Jurkat, Clone E6-1 (cell line): ENCODE data around the gene LAMB4.

Source experiments
- DNase-seq: peaks from one replicate; pipeline ENCODE4 v3.0.0-alpha.2; 2011; ENCODE audit warnings: low read depth, low spot score
- H3K4me3 ChIP-seq: 2 replicates; pipeline ENCODE4 v1.5.1; 2011; ENCODE audit warnings: mild to moderate bottlenecking, low read length, control low read depth, moderate library complexity

The LAMB4 gene

DNA sequence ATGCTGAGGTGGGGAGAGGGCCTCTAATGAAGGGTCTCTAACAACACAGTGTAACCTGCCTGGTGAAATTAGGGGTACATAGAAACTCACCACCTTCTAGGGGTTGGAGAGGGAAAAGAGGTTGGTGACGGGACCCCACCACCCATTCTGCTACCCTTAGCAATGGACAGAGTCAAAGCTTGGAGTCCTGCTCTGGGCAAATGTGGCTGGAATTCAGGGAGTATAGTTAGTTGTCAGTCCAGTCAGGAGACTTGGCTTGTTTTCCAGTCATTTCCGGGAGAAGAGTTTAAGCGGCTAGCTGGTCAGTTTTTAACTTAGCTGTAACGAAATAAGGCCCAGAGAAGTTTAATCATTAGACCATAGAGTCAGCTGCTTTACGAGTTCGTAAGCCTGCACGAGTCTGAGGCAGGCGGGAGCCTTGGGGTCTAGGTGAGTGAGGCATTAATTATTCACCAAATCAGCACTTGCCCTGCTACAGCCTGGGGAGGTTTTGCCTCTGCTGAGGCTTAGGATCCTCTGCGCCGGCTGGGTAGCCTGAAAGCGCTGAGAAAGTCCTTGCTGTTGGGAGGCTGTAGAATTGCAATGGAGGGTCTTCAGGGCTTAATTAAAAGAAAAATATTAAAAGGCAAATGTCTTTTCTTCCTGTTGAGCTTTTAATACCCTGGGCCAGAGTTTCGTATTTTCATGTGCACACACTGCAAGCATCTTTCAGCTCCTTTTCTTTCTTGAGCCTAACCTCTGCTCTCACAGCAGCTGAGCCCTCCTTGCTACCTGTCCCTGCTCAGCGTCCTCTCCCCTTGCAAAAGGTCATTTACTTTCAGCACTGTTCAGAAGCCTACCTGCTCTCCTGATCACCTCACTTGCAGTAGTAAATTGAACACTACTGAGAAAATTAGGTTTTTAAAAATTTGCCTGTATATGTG, 125.7 kb downstream of the LAMB4 start:
- H3K4me3 ChIP-seq: no peak overlapping the region
- no peak for DNase-seq

DNA sequence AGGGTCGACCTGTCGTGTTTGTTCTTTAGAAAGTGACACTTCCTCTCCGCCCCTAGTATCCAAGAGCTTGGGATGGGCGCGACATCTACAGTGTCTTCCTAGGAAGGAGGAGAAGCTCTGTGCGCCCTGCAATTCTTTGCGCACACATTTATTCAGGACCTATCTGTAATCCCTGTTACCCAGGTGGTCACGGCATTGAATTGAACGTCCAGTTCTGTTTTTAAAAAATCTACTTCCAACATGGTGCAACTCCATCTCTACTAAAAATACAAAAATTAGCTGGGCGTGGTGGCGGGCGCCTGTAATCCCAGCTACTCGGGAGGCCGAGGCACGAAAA, 126.6 kb downstream of the LAMB4 start:
- peak overlapping the region; percentile 61 for H3K4me3 ChIP-seq
- DNase-seq: no peak

DNA sequence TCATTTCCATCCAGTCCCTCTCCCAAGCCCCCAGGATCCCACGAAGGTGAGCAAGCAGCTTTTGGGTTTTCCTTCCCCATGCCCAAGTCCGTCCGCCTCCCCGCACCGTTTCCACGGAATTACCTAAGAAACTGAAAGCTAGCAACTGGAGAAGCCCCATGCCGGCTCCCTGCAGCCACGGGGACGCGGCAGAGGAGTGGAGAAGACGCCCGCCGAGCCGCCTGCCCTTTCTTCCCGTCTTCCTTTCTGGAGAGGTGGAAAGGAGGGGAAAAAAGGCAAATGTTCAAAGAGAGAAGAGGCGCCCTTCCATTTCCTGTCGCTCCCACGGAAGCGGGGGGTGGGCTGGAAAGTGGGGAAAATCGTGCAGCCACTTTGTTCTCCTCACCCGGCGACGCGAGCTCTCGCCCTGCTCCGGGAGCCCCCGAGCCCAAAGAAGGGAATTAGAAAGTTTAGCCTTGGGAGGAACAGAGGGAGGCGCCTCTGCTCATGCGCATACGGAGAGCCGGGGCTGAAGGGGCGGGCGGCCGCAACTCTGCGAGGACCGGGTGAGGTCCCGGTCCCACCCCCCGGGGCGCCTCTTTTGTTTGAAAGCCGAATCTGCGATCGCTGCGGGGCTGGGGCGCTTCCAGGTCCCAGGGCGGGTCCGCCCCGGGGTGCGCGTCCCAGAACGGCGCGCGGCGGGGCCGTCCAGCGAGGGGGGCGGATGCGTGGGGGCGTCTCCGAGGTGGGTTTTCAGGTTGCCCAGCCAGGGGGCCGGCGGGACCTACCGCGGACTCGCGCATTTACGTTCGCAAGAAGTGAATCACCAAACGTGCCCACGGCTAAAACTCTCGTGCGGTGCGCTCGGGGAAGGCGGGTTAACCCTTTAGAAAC, 127.2 kb downstream of the LAMB4 start, which contains the start of gene LAMB1:
Gene LAMB1 (minus strand): TSS at position 436 of the 873 bp plus-strand sequence. CDS start 276 bp downstream, at position 160.
- DNase-seq: peak; percentile 12
- peak within 1 kb of the TSS; percentile 61 for H3K4me3 ChIP-seq

DNA sequence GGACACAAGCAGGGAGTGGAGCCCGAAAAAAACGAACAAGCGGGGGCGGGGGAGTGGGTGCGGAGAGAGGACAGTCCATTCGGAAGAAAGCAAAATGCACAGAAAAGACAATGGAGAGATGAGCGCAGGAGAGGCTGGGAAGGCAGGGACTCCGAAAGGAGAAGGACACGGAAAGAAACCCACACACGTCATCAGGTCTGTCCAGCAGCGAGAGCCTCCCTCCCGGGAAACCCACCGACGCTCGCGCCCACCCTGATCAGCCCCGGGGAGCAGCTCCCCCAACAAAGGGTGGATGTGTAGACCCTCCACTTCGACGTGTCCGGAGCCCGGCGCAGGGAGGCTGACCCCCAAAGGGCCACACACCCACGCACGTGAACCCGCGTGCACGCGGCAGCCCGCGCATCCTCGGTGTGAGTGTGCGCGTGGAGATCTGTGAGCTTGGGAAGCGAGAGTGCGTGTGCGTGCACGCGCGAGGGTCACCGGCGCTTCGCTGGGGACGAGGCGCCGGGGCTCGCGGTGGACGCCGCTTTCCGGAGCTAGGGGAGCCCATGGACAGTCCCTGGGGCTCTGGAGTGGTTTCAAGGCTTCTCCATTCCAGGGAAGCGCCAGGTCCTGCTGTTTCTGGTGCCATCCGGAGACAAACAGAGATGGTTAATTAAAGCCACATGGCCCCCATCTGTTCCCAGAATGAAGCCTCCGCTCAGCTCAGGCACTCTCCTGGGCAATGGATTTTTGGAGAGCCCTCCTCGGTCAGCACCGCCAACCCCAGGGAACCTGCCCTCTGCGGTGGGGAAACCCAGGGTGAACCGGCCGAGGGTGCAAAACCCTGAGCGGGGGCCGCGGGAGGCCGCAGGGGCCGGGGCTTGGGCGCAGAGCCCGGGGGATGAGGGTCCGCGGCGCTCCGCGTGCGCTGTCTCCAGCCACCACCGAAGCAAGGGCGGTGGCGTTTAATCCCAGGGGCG, 128.1 kb downstream of the LAMB4 start:
- no peak for DNase-seq
- peak overlapping the region; percentile 61 for H3K4me3 ChIP-seq

DNA sequence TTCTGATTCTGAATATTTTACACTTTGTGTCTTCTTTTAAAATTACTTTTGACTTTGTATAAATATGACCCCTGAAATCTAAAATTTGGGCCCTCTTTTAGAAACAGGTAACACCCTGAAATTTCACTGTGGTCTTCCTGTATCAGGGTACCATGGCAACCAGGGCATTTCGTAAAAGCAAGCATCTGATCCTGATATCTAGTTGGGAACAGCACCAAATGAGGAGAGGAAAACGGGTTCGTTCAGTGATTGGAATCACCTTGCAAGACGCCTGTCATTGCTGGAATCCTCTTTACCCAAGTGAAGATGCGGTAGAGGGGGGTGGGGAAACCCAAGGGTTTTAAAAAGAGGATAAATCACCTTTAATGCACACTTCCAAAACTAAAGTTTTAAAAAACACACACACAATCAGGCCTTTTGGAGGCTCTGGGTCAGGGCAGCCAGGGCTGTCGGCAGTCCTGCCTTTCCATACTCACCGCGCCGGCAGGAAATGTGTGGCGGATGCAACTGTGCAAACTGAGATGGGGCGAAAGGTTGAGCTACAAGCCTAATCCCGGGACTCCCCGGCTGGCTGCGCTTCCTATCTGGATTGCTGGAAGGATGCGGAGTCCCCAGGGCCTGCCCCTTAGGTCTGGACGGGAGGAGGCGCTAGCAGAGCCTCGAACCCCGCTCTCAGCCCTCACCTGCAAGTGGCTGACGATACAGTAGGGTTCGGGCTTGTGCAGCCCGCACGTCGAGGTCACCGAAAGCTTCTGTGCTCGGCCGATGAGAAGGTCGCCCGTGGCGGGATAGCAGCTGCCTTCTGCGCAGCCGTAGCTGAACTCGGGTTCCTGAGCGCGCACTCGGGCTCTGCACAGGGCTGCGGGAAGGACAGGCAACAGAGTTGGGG, 129.0 kb downstream of the LAMB4 start:
- no peak for DNase-seq
- no peak overlapping the region for H3K4me3 ChIP-seq

DNA sequence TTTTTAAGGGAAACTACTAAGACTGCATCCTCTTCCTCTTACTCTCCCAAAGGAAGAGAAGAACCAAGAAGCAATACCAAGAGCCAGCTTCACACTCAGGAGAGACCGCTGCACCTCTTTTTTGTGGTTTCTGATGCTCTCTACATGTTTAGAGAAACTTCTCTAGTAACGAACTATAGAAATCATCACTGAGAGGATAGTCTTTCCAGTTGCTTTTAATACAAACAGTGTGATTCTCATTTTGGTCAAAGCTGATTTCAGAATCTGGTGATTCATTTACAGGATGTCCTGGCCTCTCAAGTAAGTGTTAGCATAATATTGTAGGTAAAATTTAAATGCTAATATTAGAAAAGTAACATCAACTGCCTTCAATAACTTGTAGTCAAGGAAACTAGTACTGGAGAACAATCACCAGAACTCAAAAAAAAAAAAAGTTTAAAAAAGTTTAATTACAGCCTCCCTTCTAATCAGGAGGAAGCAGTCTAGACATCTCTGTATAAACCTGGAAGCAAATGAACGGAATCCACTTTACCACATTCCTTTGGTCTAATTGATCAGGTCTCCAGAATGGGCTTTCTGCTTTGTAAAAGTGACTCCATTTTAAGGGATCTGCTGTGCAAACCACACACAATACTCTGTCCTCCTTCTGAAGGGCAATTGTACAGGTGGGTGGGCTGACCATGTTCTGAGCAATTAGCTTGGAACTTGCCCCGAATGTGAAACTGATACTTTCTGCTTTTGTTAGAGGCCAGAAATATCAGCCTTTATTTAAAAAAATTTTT, 130.2 kb downstream of the LAMB4 start:
- no peak overlapping the region for H3K4me3 ChIP-seq
- DNase-seq: peak; percentile 25

DNA sequence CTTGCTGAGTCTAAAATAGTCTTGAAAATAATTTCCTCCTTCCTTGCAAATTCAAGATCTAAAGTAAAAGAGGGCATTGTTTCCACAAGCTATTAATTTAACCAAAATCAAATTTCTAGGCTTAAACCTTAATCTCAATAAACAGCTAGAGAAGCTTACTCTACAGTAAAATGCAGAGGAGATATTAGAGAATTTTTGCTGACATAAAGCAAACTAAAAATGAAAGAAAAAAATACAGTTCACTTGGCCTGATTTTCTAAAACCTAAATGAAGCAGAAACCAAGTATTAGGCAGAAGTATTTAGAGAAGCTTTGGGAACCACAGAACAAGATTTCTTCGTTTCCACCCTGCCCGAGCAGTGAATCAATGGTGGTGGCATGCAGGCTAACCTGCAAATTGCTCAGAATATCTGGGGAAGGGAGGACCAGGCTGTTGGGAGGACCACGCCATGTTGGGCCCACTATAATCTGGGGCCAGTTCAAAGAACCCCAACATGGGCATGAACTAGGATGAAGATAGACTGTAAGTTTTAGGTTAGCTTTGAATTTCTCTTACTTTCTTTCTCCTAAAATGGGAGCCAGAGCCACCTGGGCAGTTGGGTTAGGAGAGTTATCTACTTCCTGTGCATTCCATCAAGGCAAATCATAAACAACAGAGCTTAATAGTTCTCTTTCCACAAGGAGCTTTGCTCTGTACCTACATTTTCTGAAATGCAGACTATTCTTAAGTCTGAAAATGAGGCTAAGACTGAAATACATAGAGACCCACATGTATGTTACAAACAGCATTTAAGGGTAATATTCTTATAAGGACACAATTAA, 131.3 kb downstream of the LAMB4 start:
- no peak overlapping the region for H3K4me3 ChIP-seq
- no peak for DNase-seq

DNA sequence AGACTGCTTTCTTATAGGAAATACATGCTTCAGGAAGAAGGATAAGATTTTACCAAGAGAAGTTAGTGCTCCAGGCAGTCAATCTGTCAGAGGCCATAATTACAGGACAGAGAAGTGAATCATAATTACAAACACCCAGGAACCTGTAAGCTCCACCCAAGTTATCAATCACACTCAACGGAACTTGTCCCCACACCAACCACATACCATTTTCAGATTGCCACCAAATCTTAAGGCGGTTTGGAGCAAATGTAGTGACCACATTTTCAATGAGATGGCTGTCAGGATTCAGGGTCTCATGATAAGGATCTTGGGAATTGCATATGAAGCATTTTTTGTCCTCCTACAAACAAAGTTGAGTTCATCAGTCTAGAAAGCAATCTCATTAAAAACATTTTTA, 132.0 kb downstream of the LAMB4 start:
- H3K4me3 ChIP-seq: no peak overlapping the region
- no peak for DNase-seq

DNA sequence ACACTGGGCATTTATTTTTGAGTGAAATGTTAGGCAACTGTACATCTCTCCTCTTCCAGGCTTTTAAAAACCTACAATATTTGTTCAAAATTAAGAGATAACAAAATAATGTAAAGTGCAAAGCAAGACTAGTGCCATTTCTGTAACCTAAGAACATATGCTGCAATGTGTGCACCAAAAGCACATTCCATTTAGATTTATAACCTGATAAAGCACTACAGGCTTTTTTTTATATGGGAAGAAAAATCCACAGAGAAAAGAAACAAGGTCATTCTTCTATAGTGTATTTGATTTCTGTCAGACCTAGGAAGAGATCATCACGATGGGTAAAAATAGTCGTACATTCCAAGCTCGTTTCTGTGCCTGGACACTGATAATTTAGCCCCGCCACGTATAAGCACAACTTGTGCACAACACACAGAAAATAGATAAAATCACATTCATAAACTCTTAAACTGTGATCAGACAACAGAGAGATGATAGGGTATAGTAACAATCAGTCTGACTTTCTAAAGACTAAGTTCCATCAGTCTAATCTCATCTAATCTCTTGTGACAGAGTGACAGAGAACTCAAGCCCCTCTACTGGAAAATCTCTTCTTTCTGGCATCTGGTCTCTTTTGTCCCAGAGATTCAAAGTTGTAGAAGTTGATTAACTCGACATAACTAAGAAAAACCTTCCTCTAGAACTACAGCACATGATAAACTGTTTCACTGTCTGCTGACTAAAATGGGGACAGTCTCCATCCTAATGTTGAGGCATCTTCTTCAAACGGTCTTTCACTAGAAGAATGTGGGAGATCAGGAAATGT, 133.9 kb downstream of the LAMB4 start:
- no peak overlapping the region for H3K4me3 ChIP-seq
- DNase-seq: no peak

DNA sequence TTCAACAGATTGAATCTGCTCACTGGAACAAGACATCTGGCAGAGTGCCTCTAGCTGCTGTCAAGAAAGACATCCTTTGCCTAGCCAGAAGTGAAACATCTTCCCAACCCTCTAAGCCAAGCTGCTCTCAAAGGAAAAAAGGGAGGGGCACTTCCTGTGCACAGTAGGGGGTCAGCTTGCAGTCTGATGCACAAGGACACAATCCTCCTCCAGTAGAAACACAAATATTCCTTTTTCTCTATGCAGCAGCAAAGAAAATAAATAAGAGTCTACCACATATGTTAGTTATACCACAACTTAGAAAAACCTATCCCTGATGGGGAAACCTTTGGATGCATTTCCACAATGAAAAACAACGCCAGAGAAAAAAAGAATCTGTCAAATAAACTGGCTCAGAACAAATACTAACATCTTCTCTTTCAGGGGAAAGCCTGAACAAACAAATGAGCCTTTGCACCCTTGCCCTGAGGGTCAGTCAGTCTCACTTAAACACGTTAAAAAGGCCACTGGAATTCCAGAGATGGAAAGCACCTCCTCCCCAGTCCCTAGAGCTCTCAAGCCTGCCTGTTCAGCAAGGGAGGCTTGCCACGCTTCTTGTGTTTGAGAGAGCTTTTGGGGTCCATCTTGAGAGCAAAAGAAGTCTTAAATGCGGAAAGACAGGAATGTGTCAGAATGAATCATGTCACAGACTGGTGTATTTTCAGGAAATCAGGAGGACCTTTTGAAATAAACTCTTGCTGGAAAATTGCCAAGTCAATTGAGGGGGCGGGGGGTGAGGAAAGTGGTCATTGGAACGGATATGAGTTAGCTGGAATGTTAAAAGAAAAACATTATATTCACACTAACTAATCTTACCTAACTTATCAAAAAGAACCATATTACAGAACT, 134.7 kb downstream of the LAMB4 start:
- H3K4me3 ChIP-seq: no peak overlapping the region
- no peak for DNase-seq

DNA sequence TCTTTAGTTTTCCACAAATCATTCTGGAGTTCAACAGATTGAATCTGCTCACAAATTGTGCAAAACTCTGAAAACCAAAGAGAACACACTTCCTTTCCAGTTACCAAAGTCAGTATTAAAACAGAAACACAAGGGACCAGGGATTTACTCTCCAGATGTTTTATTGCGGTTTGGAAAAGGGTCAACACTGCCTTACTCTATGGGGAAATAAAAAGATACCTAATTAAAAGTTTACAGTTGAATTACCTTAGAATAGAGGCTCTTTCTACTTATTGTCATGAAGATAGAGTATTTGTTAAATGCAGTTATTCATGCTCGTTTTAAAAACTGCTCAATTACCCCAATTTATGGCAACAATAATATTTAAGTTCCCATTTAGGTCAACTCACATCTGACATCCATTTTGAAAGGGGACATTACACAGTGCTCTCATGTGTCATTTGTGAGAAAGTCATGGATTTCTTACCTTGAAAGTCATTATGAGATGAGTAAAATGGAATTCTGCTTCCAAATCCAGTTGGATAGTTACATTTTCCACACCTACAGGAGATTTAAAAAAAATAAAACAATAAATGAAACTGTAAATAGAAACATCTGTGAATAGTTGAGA, 135.6 kb downstream of the LAMB4 start:
- no peak overlapping the region for H3K4me3 ChIP-seq
- no peak for DNase-seq

DNA sequence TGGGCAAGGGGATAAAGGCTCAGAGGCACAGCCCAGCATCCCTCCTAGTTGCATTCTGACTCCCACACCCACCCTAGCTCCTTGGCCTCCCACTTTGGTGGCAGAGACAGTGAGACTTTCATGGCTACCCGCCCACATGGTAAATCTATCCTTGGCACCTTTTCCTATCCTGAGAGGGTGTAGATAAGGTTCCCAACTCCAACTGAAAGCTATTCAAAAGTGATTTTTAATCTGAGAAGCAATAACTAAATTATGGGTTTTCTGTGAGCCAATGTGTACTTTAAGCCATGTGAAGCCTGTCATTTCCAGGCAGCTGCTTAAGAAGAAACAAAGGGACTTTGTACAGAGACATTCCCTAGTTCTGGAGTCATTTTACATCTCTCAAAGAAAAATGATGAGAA, 136.3 kb downstream of the LAMB4 start:
- H3K4me3 ChIP-seq: no peak overlapping the region
- no peak for DNase-seq

DNA sequence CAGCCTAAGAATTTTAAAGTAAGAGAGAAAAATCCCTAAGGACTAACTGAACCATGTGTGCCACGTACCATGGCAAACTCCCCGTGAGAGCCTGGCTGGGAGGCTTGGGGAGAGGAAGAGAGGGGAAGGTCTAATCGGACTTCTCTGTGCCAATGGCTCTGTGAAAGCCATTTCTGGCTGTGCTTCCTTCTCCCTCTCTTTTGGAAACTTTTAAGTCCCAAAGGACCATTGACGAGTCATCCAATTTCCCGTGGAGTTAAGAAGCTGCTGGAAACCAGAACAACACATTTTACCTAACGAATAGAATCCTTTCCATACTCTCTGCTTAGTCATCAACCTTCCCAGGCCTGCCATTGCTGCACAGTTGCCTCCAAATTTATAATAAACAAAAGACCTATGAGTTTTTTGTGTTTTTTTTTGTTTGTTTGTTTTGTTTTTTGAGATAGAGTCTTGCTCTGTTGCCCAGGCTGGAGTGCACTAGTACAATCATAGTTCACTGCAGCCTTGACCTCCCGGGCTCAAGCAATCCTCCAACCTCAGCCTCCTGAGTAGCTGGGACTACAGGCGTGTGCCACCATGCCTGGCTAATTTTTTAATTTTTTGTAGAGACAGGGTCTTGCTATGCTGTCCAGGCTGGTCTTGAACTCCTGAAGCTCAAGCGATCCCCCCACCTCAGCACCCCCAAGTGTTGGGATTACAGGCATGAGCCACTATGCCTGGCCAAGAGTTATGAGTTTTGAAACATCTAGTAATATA, 140.4 kb downstream of the LAMB4 start:
- DNase-seq: no peak
- no peak overlapping the region for H3K4me3 ChIP-seq

DNA sequence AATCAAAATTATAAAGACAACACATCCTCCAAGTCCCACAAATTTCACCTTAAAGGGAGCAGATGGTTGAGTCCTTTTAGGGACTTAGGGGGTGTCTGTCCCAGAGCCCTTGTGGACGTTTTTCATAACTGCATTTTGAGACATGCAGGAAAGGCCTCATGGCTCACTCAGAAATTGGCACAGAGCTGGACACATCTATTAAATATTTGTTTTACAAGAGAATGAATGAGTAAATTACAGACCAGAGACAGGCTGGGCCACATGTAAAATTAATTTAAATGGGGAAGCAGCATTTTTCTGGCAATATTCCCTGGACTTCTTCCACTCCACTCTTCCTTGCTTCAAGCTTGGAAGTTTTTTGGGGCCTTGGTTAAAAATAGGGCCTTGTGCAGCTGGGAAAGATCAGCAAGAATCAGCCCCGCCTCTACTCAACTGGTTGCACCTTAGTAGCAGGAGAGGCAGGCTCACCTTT, 147.2 kb downstream of the LAMB4 start:
- H3K4me3 ChIP-seq: no peak overlapping the region
- DNase-seq: no peak
